MCF 10A (cell line): Measurements from ENCODE around the gene NOC2L. TPM values are rescaled to one million over a fixed set of nuclear protein-coding genes. Genes with fewer than 3 reads are reported as not detected.
A peak's percentile ranks its signal among the peaks of the same experiment; 100 is the strongest.

Experiments
- BruUV-seq: library from RNA; stranded (reverse); fragments of 400-500 nt; replicated peaks from 2 replicates; lab custom pipeline; 2021; lab: Mats Ljungman, UMichigan
- CTCF ChIA-PET: fragments of 300-600 bp; sonication (Branson Sonifier 250); formaldehyde crosslinking; extraction: SDS; loops from one replicate; lab custom pipeline; 2021; ENCODE audit warnings: antibody characterized with exemption, inconsistent platforms; lab: Yijun Ruan, JAX
- POLR2A ChIA-PET: fragments of 300-600, 350-650 bp; sonication (Branson Sonifier 250); formaldehyde crosslinking; extraction: SDS; loops from one replicate; lab custom pipeline; 2020; ENCODE audit warnings: antibody characterized with exemption, inconsistent platforms; lab: Yijun Ruan, JAX
- DNase-seq: peaks from one replicate; pipeline ENCODE4 v3.0.0-alpha.2; 2018; ENCODE audit not compliant: unreplicated experiment
- H3K27ac Mint-ChIP-seq: one replicate; pipeline ENCODE4 v1.8.0; 2022; ENCODE audit warnings: mild to moderate bottlenecking, low read depth, mixed read lengths; ENCODE audit not compliant: unreplicated experiment
- H3K27me3 Mint-ChIP-seq: one replicate; pipeline ENCODE4 v1.8.0; 2022; ENCODE audit warnings: mixed read lengths; ENCODE audit not compliant: insufficient read depth, unreplicated experiment
- H3K36me3 Mint-ChIP-seq: one replicate; pipeline ENCODE4 v1.8.0; 2022; ENCODE audit warnings: mild to moderate bottlenecking, moderate library complexity, mixed read lengths; ENCODE audit not compliant: insufficient read depth, unreplicated experiment
- H3K4me1 Mint-ChIP-seq: one replicate; pipeline ENCODE4 v1.8.0; 2022; ENCODE audit warnings: mixed read lengths; ENCODE audit not compliant: insufficient read depth, unreplicated experiment
- H3K4me3 Mint-ChIP-seq: one replicate; pipeline ENCODE4 v1.8.0; 2022; ENCODE audit warnings: mild to moderate bottlenecking, moderate library complexity, mixed read lengths; ENCODE audit not compliant: unreplicated experiment
- H3K9me3 Mint-ChIP-seq: one replicate; pipeline ENCODE4 v1.8.0; 2022; ENCODE audit warnings: mixed read lengths; ENCODE audit not compliant: unreplicated experiment
- CTCF ChIP-seq: fragments of 200-600 bp; IDR thresholded peaks from one replicate; pipeline ENCODE4 v1.8.0; 2022; ENCODE audit warnings: antibody characterized with exemption, mild to moderate bottlenecking; ENCODE audit not compliant: unreplicated experiment
- intact Hi-C: fragments of 100-400 bp; cut with micrococcal nuclease; formaldehyde crosslinking; loops from 2 replicates; pipeline ENCODE4 v1.14.1; 2022
- total RNA-seq: library from RNA; stranded (reverse); gene quantifications from 2 replicates; pipeline ENCODE4 v1.2.3, GENCODE V29; 2022

The NOC2L gene
- total RNA-seq, 1 experiment from 2014 or later: 136 TPM

DNA sequence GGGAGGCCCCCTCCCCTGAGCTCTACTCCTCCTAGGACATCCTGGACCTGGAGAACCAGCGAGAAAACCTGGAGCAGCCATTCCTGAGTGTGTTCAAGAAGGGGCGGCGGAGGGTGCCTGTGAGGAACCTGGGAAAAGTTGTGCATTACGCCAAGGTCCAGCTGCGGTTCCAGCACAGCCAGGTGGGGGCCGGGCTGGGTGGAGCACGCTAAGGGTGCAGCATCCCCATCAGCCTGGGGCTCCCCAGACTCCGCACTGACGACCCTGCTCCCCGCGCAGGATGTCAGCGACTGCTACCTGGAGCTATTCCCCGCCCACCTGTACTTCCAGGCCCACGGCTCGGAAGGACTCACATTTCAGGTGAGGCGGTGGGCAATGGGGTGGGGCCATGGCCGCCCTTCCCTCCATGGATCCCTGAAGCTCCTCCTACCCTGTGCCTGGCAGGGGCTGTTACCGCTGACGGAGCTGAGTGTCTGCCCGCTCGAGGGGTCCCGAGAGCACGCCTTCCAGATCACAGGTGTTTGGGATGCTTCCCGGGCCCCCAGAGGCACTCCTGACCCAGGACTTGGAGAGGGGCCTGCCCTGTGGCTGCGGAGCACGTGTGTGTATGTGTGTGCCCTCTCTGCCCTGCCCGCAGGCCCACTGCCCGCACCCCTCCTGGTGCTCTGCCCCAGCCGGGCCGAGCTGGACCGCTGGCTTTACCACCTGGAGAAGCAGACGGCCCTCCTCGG lies 11.4 kb upstream of the NOC2L start:
- Mint-ChIP-seq H3K27ac (no peak overlapping the region), H3K27me3 (no peaks in the 10 kb centered on the region), H3K4me3 (no peak overlapping the region), H3K4me1 (peaks cover 4% of the 10 kb centered on the region), H3K9me3 (no peaks in the 10 kb centered on the region), H3K36me3 (peaks cover 5% of the 10 kb centered on the region)
- BruUV-seq: no TSS peak
- POLR2A ChIA-PET: interaction anchor here (0.6 kb wide), 2 partner anchors 58 to 122 kb away, joined by 3 read pairs; no protein-coding TSS in a partner anchor
- no peak for TF ChIP-seq CTCF
- intact Hi-C loops: no loop called here
- CTCF ChIA-PET: interaction anchor here (0.6 kb wide), 1 partner anchor 93 kb away, joined by 3 read pairs; no protein-coding TSS in a partner anchor
- no peak for DNase-seq

- no peaks in the 10 kb centered on the region for H3K27me3 Mint-ChIP-seq
- intact Hi-C loops: no loop called here
- no TSS peak for BruUV-seq
- no peak overlapping the region for H3K4me3 Mint-ChIP-seq
- POLR2A ChIA-PET: no interaction called here
- no peak for TF ChIP-seq CTCF
- peaks cover 7% of the 10 kb centered on the region for H3K36me3 Mint-ChIP-seq
- peaks cover 4% of the 10 kb centered on the region for H3K4me1 Mint-ChIP-seq
- no peak for DNase-seq
- no peaks in the 10 kb centered on the region for H3K9me3 Mint-ChIP-seq
- CTCF ChIA-PET: no interaction called here
- no peak overlapping the region for H3K27ac Mint-ChIP-seq
Observed at GRCh38 chr1:969260-969855, 10.3 kb upstream of the NOC2L start.

- peaks cover 4% of the 10 kb centered on the region for H3K4me1 Mint-ChIP-seq
- H3K36me3 Mint-ChIP-seq: peaks cover 11% of the 10 kb centered on the region
- no peaks in the 10 kb centered on the region for H3K27me3 Mint-ChIP-seq
- DNase-seq: no peak
- no peaks in the 10 kb centered on the region for H3K9me3 Mint-ChIP-seq
- no peak for TF ChIP-seq CTCF
- BruUV-seq: no TSS peak
- ChIA-PET POLR2A (interaction anchor here (0.5 to 1.8 kb wide), 10 partner anchors 9 to 350 kb away, joined by 3 to 11 read pairs (median 4); partner anchors contain the start of gene NOC2L), CTCF (interaction anchor here (0.5 to 1.9 kb wide), 7 partner anchors 9 to 185 kb away, joined by 3 to 7 read pairs (median 4); no protein-coding TSS in a partner anchor)
- peak overlapping the region; percentile 75 for H3K4me3 Mint-ChIP-seq
- intact Hi-C loops: no loop called here
- no peak overlapping the region for H3K27ac Mint-ChIP-seq
Observed at GRCh38 chr1:967466-968343, 8.6 kb upstream of the NOC2L start.
